ENCODE measurements around the gene BCL11B. TPM values are rescaled to one million over a fixed set of nuclear protein-coding genes. Genes with fewer than 3 reads are reported as not detected.

Gene BCL11B
- total and polyA plus RNA-seq, 4 donors, result 0.04 to 0.42 (median 0.16) TPM

DNA sequence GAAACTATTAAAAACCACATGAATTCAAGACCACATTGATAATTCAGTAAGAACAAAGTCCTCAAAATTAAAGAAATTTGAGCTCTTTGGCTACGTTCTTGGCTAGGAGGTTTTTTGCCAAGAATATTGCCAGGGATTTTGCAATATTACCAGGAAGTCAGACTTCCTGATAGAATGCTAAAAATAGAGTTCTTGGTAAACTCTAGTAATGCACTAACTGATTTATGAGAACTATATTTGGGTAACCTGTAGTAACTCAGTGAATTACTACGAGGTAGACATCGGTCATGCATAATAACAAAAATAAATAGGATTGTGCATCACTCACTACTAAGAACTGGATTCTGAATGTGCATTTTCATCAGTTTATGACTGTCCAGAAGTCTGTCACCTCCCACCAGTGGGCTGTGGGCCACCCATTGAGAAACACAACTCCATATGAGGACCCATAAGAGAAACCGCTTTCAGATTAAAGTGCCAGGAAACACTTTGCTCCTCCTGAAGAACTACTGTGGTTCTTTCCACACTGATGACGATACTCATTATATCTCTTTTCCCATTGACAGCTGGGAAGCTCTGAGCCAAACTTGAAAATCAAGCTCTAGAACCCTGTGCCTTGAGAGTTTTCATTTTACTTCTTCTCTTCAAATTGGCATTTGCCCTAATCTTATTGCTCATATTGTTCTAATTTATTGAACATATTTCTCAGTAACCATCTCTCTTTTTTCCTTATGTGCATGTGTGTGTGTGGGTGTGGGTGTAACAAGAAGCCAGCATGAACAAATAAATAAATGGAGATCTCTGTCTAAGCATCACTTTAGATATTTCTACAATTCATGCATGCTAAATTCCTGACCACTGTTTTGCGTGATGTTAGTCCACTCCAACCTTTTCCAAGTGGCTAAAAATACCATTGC, 116.6 kb downstream of the BCL11B start:
- H3K4me1 ChIP-seq (ENCODE audit: control insufficient read depth in 4 of 4, insufficient read depth in 4 of 4, low read length in 3 of 4), result peaks cover 0 to 9% (median 3%) of the 10 kb centered on the region in 4 donors
- H3K9ac ChIP-seq (ENCODE audit: low read depth in 1 of 2, low read length in 2 of 2), result no peak overlapping the region
- no peak overlapping the region for H3K4me3 ChIP-seq (ENCODE audit: low read depth in 1 of 3, low read length in 3 of 3)
- 45% methylated on average over 6 of the region's 6 CpGs for WGBS
- no peaks in the 10 kb centered on the region for H3K36me3 ChIP-seq (ENCODE audit: control insufficient read depth in 4 of 4, insufficient read depth in 3 of 4, low read depth in 1 of 4, low read length in 3 of 4)
- no peaks in the 10 kb centered on the region for H3K9me3 ChIP-seq (ENCODE audit: control insufficient read depth in 4 of 4, low read length in 3 of 4)
- peak overlapping the region in 1 of 2 donors; percentile 47 for H3K27ac ChIP-seq (ENCODE audit: low read depth in 1 of 2, low read length in 2 of 2)
- DNase-seq (ENCODE audit: low spot score), result no peak
- no peak for TF ChIP-seq JUND (IDR thresholded peaks at IDR 0.05)
- TF ChIP-seq HNF4A (conservative IDR thresholded peaks at IDR 0.05), result peak in 1 of 2 donors; percentile 23
- TF ChIP-seq HNF4G (IDR thresholded peaks at IDR 0.05), result no peak
- TF ChIP-seq FOXA2 (IDR thresholded peaks at IDR 0.05), result no peak
- no peak for TF ChIP-seq YY1 (IDR thresholded peaks at IDR 0.05)
- TF ChIP-seq, protein P1, sequence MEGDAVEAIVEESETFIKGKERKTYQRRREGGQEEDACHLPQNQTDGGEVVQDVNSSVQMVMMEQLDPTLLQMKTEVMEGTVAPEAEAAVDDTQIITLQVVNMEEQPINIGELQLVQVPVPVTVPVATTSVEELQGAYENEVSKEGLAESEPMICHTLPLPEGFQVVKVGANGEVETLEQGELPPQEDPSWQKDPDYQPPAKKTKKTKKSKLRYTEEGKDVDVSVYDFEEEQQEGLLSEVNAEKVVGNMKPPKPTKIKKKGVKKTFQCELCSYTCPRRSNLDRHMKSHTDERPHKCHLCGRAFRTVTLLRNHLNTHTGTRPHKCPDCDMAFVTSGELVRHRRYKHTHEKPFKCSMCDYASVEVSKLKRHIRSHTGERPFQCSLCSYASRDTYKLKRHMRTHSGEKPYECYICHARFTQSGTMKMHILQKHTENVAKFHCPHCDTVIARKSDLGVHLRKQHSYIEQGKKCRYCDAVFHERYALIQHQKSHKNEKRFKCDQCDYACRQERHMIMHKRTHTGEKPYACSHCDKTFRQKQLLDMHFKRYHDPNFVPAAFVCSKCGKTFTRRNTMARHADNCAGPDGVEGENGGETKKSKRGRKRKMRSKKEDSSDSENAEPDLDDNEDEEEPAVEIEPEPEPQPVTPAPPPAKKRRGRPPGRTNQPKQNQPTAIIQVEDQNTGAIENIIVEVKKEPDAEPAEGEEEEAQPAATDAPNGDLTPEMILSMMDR (IDR thresholded peaks at IDR 0.05; ENCODE audit: low read depth, low read length, missing input control), result no peak
- TF ChIP-seq, protein P2, sequence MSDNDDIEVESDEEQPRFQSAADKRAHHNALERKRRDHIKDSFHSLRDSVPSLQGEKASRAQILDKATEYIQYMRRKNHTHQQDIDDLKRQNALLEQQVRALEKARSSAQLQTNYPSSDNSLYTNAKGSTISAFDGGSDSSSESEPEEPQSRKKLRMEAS (IDR thresholded peaks at IDR 0.05), result no peak
- peak in 1 of 2 donors; percentile 12 for TF ChIP-seq RAD21 (IDR thresholded peaks at IDR 0.05)
- no peak for TF ChIP-seq FOXA1 (IDR thresholded peaks at IDR 0.05)
- TF ChIP-seq SP1 (IDR thresholded peaks at IDR 0.05), result peak; percentile 14
- TF ChIP-seq NR2F2 (IDR thresholded peaks at IDR 0.05), result no peak
- no peak for TF ChIP-seq TAF1 (conservative IDR thresholded peaks at IDR 0.05)
- TF ChIP-seq RXRA (IDR thresholded peaks at IDR 0.05), result peak in 1 of 2 donors; percentile 29
- TF ChIP-seq, protein P3, sequence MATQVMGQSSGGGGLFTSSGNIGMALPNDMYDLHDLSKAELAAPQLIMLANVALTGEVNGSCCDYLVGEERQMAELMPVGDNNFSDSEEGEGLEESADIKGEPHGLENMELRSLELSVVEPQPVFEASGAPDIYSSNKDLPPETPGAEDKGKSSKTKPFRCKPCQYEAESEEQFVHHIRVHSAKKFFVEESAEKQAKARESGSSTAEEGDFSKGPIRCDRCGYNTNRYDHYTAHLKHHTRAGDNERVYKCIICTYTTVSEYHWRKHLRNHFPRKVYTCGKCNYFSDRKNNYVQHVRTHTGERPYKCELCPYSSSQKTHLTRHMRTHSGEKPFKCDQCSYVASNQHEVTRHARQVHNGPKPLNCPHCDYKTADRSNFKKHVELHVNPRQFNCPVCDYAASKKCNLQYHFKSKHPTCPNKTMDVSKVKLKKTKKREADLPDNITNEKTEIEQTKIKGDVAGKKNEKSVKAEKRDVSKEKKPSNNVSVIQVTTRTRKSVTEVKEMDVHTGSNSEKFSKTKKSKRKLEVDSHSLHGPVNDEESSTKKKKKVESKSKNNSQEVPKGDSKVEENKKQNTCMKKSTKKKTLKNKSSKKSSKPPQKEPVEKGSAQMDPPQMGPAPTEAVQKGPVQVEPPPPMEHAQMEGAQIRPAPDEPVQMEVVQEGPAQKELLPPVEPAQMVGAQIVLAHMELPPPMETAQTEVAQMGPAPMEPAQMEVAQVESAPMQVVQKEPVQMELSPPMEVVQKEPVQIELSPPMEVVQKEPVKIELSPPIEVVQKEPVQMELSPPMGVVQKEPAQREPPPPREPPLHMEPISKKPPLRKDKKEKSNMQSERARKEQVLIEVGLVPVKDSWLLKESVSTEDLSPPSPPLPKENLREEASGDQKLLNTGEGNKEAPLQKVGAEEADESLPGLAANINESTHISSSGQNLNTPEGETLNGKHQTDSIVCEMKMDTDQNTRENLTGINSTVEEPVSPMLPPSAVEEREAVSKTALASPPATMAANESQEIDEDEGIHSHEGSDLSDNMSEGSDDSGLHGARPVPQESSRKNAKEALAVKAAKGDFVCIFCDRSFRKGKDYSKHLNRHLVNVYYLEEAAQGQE (IDR thresholded peaks at IDR 0.05), result no peak
- no peak for TF ChIP-seq GABPA (IDR thresholded peaks at IDR 0.05 in 1 of 2, conservative IDR thresholded peaks at IDR 0.05 in 1 of 2)
- TF ChIP-seq, protein P4, sequence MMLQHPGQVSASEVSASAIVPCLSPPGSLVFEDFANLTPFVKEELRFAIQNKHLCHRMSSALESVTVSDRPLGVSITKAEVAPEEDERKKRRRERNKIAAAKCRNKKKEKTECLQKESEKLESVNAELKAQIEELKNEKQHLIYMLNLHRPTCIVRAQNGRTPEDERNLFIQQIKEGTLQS (IDR thresholded peaks at IDR 0.05), result no peak
- TF ChIP-seq, protein P5, sequence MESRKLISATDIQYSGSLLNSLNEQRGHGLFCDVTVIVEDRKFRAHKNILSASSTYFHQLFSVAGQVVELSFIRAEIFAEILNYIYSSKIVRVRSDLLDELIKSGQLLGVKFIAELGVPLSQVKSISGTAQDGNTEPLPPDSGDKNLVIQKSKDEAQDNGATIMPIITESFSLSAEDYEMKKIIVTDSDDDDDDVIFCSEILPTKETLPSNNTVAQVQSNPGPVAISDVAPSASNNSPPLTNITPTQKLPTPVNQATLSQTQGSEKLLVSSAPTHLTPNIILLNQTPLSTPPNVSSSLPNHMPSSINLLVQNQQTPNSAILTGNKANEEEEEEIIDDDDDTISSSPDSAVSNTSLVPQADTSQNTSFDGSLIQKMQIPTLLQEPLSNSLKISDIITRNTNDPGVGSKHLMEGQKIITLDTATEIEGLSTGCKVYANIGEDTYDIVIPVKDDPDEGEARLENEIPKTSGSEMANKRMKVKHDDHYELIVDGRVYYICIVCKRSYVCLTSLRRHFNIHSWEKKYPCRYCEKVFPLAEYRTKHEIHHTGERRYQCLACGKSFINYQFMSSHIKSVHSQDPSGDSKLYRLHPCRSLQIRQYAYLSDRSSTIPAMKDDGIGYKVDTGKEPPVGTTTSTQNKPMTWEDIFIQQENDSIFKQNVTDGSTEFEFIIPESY (IDR thresholded peaks at IDR 0.05), result no peak
- TF ChIP-seq EGR1 (IDR thresholded peaks at IDR 0.05; ENCODE audit: low read depth in 2 of 2), result no peak
- H3K27me3 ChIP-seq (ENCODE audit: control insufficient read depth in 4 of 4, insufficient read depth in 4 of 4, low read length in 3 of 4), result no peaks in the 10 kb centered on the region

Data from liver (tissue), 9 donors.